ENCODE results near the gene PNMT. TPM values are rescaled to one million over a fixed set of nuclear protein-coding genes. Genes with fewer than 3 reads are reported as not detected.

The PNMT gene
- total and polyA plus RNA-seq, 2 donors (not counting 3 experiments of a cell fraction or from before 2014, with no cell fraction given): 0.11 TPM; not detected in 1

GRCh38 chr17:39628655-39629493 is 39.4 kb upstream of the PNMT start:
- H3K27me3 ChIP-seq (ENCODE audit: control insufficient read depth in 2 of 2, insufficient read depth in 2 of 2, low read length in 2 of 2): peaks cover 56 to 64% of the 10 kb centered on the region in 2 experiments

More at GRCh38 chr17:39628655-39629493, 39.4 kb upstream of the PNMT start:
- dilution Hi-C loops (cut with MboI; ENCODE audit: extremely low pct_ligation_motif_present, low sequenced_read_pairs): no loop called here
- ChIA-PET CTCF (interaction anchor here (1.0 to 1.9 kb wide), 6 partner anchors 9 to 102 kb away, joined by 3 to 8 read pairs (median 4); partner anchors contain the start of gene PNMT), POLR2A (no interaction called here)
- intact Hi-C loops (cut with micrococcal nuclease): loop anchor here (10.0 kb wide), 1 partner anchor 326 kb away; no protein-coding TSS in a partner anchor
- Histone ChIP-seq H3K9ac (replicated peaks; ENCODE audit: extremely low read depth, insufficient read depth, low read length) (no peak overlapping the region), H3K9me3 (replicated peaks; ENCODE audit: control insufficient read depth, insufficient read depth, low read length) (no peaks in the 10 kb centered on the region), H3K9me1 (replicated peaks; ENCODE audit: control insufficient read depth, extremely low read depth, insufficient read depth, low read length) (no peaks in the 10 kb centered on the region), H3K36me3 (ENCODE audit: control insufficient read depth in 2 of 2, extremely low read depth in 1 of 2, insufficient read depth in 2 of 2, low read length in 2 of 2) (no peaks in the 10 kb centered on the region), H3K4me3 (replicated peaks in 1 of 3; ENCODE audit: insufficient read depth in 1 of 3, low read depth in 1 of 3, low read length in 3 of 3) (no peak overlapping the region), H3K79me2 (ENCODE audit: control insufficient read depth, insufficient read depth, low read length) (no peaks in the 10 kb centered on the region), H2AFZ (ENCODE audit: low read depth, low read length) (no peak overlapping the region), H3K27ac (ENCODE audit: insufficient read depth, low read depth, low read length) (no peak overlapping the region), H4K20me1 (replicated peaks; ENCODE audit: control insufficient read depth, extremely low read depth, insufficient read depth, low read length) (no peaks in the 10 kb centered on the region), H3K4me2 (ENCODE audit: insufficient read depth, low read length) (no peak overlapping the region), H3K4me1 (ENCODE audit: control insufficient read depth, extremely low read depth, insufficient read depth, low read length) (no peaks in the 10 kb centered on the region)
- FAIRE-seq (no peak), DNase-seq (ENCODE audit: low read depth, low spot score) (no peak)
- TF ChIP-seq EZH2 (IDR thresholded peaks at IDR 0.05; ENCODE audit: borderline replicate concordance, low read depth, low read length, severe bottlenecking): no peak
- TF ChIP-seq FOS (IDR thresholded peaks at IDR 0.05; ENCODE audit: borderline replicate concordance, insufficient read depth, low read length): no peak
- TF ChIP-seq CTCF (IDR thresholded peaks at IDR 0.05; ENCODE audit: extremely low read depth in 1 of 2, insufficient read depth in 1 of 2, low read depth in 1 of 2, low read length in 2 of 2): no peak
- no peak for TF ChIP-seq JUN (IDR thresholded peaks at IDR 0.05; ENCODE audit: borderline replicate concordance, insufficient read depth, insufficient read length, low read depth)
- no peak for TF ChIP-seq MAX (IDR thresholded peaks at IDR 0.05; ENCODE audit: insufficient read depth, insufficient read length)
- no peak for TF ChIP-seq POLR2A (IDR thresholded peaks at IDR 0.05; ENCODE audit: low read depth, low read length)
- TF ChIP-seq POLR2AphosphoS5 (IDR thresholded peaks at IDR 0.05; ENCODE audit: insufficient read depth, low read depth, low read length): no peak
- TF ChIP-seq GATA2 (IDR thresholded peaks at IDR 0.05; ENCODE audit: insufficient read depth, insufficient read length, low read depth, low read length): no peak
- TF ChIP-seq MYC (IDR thresholded peaks at IDR 0.05; ENCODE audit: low read depth, low read length): no peak
- no TSS peak for BruUV-seq (replicated peaks)

All from endothelial cell of umbilical vein (primary cell).